GM21619 (cell line): ENCODE measurements around the gene GCFC2.
"Not testable (repeated sequence)": the region's sequence is repeated elsewhere in the genome, so short reads cannot be mapped to it uniquely, and the experiment has no call there.

Source experiments
- ATAC-seq: cut with Tn5 transposase; IDR thresholded peaks from one replicate; pipeline ENCODE4 v1.9.1; 2021; ENCODE audit not compliant: unreplicated experiment

GCFC2 gene

DNA sequence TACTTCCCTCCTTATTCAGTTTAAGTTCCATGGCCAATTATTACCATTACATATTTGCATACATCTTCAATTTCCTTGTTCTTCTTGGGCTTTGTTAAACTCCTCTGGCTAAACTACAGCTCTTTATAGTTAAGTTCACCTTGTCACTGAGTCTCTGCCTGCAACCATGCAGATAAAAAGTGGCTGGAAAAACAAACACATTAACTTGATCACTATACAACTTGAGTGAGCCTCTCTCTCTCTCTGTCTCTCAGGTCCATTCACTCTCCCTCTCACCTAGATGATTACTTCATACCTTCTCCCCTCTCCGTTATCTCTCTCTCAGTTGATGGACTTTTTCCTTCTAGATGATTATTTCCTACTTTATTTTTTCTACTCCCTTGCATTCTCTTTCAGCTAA lies 30.3 kb downstream of the GCFC2 start:
- no peak for ATAC-seq

DNA sequence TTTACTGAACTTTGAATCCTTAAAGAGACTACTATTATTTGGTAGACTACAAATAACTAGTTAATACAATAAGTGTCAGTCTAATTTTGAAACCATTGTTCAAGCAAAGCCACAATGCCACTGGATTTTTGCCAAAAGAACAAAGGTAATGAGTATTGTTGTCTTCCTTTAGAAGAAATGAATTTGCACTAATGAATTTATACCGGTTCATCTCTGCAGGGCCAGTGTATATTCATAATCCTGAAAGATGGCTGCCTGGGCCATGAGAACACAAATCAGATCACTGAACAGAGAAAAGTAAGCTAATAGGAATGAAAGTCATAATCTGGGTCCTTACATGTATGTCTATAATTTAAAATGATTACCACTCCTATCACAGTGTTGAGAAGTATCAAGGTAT lies 31.2 kb downstream of the GCFC2 start:
- ATAC-seq: no peak

DNA sequence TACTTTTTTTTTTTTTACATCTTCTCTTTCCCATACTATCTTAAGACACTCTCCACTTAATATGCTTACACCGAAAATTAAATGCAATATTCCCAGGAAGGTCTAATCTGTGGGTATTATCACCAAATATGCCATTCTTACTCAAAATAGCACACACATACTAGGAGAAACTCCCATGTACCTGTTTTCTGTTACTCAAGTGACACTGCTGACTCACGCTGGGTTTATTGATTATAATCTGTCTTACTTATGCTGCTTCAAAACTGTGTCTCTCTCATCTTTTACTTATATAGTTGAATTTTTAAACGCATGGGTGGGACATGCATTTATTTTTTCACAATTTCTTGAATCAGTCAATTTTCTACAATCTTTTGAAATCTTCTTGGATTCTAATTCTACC lies 34.3 kb downstream of the GCFC2 start:
- no peak for ATAC-seq

DNA sequence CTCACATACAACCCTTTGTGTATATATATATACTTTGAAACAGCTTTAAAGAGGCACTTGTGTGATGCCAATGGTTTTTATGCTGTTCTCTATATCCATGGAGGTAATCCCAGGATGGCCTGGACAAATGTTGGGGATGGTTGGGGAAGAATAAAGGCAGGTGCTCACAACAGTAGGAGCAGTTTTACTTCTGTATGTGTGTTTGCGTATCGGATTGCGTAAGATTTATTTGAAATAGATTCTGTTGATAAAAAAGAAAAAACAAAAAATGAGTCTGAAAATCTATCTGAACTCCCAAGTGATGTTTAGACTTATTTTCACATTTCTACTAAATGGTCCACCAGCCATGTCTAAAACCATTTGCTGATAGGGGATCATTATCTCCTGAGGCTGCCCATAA lies 34.8 kb downstream of the GCFC2 start:
- ATAC-seq: no peak

DNA sequence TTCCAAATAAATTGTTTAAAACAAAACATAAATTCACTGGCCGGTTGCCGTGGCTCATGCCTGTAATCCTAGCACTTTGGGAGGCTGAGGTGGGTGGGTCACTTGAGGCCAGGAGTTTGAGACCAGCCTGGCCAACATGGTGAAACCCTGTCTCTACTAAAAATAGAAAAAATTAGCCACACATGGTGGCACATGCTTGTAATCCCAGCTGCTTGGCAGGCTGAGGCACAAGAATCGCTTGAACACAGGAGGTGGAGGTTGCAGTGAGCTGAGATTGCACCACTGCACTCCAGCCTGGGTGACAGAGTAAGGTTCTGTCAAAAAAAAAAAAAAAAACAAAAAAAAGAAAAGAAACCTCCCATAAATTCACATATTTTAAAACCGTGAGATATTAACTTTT lies 35.3 kb downstream of the GCFC2 start:
- ATAC-seq: not testable (repeated sequence)

DNA sequence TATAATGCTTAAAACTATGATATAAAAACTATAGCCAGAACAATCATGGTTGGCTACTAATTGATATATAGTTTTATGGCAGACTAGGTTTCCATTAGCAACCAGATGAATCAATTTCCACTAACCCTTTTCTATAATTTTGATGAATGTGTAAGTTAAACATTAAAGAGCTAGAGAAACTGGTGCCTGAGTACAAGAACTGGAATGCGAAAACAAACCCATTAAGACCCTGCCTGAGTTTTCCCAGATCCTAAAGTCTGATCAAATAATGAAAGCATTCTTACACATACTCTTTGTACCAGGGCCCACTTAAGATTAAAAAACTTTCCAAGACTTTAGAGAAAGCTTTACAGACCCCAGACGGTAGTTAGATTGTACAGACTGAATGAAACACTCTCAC lies 42.8 kb downstream of the GCFC2 start:
- ATAC-seq: no peak

DNA sequence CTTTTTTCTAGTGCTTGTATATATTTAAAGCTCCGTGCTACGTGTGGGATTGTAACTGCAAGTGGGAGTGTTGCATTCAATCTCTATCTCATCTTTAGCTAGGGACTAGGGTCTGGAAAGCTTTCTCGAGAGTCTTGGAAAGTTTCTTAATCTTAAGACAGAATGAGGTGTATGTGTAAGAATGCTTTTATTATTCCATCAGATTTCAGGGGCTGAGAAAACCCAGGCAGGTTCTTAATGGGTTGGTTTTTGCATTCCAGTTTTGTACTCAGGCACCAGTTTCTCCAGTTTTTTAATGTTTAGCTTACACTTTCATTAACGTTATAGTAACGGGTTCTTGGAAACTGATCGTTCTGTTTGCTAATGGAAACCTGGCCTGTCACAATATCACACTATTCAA lies 43.8 kb downstream of the GCFC2 start:
- ATAC-seq: no peak

DNA sequence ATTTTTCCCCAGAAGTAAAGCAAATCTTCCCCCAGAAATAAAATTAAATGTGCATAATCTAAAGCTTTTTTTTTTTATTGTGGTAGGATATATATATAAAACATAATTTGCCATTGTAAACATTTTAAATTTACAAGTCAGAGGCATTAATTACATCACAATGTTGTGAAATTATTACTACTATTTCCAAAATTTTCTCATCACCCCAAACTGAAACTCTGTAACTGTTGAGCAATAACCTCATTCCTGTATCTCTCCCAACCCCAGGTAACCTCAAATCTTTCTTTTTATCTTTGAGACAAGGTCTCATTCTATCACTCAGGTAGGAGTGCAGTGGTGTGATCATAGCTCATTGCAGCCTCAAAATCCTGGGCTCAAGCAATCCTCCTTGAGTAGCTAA lies 52.9 kb downstream of the GCFC2 start:
- no peak for ATAC-seq

DNA sequence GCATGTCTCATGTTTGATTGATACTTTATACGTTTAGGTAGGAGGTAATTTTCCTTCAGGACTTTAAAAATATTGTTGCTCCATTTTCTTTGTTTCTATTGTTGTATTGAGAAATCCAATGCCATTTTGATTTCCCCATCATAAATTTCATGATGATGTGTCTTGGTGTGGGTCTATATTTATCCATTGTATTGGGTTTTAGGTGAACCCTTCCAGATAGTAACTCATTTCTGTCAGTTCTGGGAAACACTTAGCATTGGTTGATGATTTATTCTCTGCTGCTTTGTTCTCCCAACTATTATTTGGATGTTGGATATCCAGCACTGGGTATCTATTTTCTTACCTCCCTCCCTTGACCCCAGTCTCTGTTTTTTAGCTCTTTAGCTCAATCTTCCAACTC lies 54.2 kb downstream of the GCFC2 start:
- no peak for ATAC-seq

DNA sequence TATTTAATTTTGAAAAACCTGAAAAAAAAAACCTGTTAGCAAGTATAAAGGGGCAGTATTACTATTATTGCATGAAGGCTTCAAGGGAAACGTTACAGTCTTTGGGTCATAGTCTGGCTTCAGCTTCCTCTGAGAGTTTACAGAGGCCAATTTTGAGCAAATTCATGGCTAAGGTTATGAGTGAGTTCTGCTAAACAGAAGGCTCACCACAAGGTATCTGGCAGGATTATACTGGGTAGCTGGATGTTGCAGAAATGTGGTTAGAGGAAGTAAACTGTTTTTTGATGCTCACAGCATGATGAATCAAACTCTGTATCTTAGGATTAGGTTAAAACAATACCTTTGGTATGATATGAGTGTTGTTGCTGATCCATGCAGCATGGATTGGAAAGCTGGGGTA lies 54.9 kb downstream of the GCFC2 start:
- no peak for ATAC-seq

DNA sequence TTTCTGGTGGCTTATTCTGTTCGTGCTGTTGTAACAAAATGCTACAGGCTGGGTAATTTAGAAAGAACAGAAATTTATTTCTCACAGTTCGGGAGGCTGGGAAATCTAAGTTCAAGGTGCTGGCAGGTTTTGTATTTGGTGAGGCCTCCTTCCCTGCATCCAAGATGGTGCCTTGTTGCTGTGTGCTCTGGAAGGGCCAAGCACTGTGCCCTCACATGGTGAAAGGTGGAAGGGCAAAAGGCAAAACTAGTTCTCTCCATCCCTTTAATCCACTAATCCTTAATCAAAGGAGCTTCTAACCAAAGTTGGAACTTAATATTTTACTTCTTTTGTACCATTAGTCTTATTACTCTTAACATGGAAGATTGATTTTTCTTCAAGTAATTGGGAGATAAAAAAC lies 56.7 kb downstream of the GCFC2 start:
- no peak for ATAC-seq

DNA sequence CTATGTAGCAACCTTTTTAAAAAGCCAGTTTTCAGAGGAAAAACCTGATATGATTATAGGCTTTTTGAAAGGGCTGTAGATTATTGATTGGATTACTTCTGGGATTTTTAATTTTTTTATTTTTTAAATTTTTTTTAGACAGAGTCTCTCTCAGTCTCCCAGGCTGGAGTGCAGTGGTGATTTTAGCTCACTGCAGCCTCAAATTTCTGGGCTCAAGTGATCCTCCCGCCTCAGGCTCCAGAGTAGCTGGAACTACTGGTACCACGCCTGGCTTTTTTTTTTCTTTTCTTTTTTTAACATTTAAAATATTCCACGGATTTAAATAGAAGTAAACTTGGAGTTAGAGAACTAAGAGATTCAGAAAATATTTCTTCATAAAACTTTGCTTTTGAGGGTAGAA lies 62.9 kb downstream of the GCFC2 start:
- ATAC-seq: no peak

DNA sequence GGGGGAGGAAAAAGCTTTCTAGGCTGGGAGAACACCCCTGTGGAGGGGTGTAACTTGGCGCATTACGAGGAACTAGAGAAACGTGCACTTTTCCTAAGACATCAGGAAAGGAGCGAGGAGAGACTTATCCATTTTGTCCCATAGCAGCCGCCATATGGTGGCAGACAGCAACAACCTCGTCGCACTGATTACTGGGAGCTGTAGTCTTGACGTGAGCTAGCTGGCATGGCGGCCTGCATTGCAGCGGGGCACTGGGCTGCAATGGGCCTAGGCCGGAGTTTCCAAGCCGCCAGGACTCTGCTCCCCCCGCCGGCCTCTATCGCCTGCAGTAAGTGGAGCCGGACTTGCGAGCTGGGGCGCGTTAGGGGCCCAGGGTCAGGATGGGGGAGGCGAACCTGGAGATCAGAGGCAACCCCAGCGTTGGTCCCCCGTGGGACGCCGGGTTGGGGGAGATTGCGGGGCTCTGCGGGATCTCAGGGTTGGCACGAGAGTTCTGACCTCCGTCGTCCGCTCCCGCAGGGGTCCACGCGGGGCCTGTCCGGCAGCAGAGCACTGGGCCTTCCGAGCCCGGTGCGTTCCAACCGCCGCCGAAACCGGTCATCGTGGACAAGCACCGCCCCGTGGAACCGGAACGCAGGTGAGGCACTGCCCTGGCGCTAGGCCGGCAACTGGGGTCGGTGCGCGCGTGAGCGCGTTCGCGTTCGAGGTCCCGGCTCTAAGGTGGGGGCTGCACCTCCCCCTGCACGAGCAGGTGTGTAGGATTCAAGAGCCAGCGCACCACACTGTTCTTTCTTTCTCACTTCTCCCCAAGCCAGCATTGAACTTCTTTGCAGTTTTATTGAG lies 63.9 kb downstream of the GCFC2 start, which contains the start of gene MRPL19:
MRPL19 (plus strand) TSS at position 201 of the 843 bp plus-strand sequence; CDS start at position 226, 25 bp downstream.
- peak; percentile 96 for ATAC-seq

DNA sequence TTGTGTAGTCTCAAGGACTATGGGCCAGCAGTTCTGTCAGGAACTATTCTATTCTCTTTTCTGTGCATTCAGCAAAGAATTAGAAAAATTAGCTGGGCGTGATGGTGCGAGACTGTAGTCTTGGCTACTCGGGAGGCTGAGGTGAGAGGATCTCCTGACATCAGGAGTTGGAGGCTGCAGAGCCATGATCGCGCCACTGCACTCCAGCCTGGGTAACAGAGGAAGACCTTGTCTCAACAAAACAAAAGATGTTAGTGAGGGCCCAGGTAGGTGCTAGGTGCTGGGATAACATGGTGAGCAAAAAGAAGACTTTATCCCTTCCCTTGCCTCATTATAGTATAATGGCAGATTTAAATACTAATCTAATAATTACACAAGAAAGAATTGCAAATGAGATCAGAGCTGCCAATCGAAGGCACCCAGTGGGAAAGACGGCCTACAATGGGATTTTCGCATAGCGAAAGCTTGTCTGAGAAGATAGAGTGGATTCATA lies 64.6 kb downstream of the GCFC2 start:
- ATAC-seq: peak; percentile 13

DNA sequence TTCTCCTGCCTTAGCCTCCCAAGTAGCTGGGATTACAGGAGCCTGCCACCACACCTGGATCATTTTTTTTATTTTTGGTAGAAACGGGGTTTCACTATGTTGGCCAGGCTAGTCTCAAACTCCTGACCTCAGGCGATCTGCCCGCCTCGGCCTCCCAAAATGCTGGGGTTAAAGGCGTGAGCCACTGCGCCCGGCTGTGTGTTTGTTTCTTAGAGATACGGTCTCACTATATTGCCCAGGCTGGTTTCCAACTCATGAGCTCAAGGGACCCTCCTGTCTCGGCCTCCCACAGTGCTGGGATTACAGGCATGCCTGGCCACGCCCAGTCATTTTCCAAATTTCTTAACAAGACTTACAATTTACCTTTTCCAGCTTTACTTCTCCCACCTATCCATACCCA lies 65.1 kb downstream of the GCFC2 start:
- no peak for ATAC-seq

DNA sequence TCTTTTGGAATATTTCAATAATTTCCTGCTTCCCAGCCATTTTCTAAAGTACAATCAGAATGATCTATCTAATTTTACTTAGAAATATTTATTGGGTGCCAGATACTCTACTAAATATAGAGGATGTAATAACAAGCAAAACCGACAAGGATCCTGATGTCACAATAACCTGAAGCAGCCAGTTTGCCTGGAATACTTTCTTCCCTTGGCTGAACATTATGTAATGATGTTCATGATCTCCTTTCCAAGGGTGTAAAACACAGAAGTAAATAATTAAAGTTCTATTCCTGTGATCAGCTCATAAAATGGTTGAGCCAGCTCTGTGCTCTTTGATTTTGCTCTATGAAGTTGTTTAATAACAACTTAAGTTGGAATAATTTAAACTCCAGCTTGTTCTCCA lies 66.7 kb downstream of the GCFC2 start:
- no peak for ATAC-seq

DNA sequence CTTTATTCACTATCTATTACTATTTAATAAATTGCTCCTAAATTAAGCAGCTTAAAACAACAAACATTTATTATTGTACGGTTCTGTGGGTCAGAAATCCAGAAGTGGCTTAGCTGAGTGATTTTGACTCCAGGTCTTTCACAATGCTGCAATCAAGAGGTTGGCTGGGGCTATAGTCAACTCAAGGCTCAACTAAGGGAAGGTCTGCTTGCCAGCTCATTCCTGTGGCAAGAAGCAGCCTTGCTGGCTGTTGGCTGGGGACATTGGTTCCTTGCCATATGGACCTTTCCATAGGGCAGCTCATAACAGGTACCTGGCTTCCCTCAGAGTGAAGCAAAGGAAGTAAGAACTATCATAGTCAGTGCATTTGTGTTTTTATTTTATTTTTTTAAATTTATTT lies 69.1 kb downstream of the GCFC2 start:
- ATAC-seq: no peak

DNA sequence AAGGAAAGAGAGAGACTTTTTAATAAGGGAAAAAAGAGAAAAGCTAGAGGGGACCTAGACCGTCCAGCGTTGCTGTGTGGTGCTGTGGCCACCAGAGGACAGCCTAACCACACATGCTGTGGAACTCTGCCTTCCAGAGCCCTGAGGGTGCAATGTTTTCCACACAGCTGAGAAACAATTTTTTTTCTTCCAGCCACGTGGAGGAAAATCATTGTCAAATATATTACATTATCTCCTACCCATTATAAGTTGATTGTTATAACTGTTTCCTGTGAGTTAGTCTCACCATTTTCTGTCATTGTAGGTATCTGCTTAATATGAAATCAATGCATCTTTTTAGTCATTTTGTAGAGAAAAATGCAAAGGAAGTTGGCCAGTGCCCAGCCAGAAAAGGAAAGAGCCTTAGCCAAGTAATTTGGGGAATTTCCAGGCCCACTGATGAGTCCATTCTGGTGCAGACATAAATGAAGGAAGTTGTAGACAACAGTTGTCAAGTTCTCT lies 70.0 kb downstream of the GCFC2 start:
- ATAC-seq: peak; percentile 98

DNA sequence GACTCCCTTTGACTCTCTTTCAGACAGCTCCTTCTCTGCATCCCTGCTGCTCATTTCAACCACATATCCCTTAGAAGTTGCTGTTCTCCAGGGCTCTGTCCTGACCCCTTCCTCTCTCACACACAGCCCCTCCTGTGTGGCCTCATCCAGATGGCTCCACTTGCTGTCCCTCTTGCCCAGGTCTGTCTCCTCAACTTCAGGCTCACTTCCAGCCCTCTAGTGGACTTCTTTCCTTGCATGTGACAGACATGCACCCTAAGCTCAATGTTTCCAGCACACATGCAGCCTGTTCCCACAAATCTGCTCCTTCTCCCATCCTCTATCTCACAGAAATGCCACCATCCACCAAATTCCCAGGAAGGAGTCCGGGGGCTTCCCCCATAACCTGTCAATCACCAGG lies 73.1 kb downstream of the GCFC2 start:
- ATAC-seq: no peak

DNA sequence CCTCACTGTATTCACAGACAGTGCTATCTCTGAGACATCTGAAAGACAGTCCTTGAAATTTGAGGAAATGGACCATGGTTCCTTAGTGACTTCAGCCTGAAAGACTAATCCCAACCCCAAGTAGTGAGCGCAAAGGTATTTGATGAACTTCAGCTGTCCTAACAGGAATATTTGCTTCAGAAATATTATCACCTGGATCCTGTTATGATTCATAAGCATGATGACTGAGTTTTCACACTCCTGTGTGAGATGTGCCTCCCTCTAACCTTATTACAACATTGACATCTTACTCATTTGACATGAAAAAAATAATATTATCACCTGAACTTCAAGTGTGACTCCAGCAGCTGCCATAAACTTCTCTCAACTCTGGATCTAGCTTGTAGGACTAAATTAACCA lies 75.8 kb downstream of the GCFC2 start:
- ATAC-seq: no peak

DNA sequence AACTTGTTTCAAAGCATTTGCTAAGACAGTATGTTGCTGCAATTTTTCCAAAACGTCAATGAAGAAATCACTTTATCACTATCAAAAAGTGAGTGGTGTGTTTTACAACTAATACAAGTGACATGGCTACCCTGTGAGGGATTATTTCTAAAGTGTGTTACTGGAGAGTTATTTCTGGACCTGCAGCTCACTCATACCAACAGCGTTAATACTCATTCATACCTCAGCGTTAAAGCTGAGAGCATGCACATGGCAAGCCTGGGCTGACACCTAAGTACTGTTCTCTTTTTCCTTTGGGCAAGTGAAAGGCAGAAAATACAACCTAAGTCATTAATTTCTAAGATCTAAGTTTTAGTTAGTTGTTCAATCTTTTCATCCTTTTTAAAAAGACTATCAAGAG lies 77.1 kb downstream of the GCFC2 start:
- no peak for ATAC-seq

DNA sequence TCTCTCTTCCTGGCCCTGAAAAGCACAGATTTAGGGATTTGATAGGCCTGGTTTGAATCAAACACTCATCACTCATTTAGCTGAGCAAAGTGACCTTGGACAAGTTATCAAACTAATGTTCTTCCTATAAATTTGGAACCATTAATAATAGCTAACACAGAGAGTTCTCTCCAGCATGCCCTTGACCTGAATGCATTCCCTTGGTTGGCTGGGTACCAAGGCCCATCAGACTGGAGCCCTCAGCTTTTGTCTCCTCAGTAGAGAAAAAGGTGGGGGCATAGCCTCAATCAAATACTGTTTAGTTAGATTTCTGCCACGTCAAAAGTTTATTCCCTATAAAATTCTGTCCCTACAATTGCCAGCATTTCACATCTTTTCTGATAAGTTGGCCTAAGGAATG lies 77.9 kb downstream of the GCFC2 start:
- ATAC-seq: no peak
